Measurements from ENCODE around the gene PPP1CA.
A peak's percentile ranks its signal among the peaks of the same experiment; 100 is the strongest.

PPP1CA gene

DNA sequence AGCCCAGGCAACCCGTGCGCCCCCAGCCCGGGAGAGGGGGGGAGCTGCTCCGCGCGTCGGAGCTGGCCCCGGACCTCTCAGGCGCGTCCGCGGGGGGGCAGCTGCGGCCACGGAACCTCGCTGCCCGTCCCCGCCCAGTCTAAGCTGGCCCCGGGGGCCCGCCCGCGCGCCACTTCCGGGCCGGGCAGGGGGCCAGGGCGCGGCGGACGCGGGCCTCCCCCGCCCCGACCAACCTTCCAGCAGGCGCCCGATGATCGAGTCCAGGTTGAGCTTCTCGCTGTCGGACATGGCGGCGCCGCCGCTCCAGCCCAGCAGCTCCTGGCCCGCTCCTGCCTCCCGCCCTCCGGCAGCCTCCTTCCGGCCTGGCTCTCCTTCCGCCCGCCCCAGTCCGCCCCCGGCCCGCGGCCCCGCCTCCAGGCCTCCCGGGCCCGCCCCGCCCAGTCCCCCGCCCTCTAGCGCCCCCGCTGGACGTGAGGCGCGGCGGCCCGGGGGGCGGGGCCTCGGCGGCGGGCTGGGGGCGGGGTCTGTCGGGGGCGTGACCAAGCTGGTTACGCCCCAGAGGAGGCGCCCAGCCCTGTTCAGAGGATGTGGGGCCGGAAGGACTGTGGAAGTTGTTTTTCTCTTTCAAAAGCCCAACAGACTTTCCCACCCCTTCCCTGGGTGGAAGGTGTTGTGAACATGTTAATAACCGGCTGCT, at the start of gene PPP1CA:
TSS of gene PPP1CA (minus strand) at position 364 of the 697 bp plus-strand sequence. CDS start at position 288, 76 bp downstream.
- no peaks in the 10 kb centered on the region for H3K9me3 ChIP-seq (ENCODE audit: control insufficient read depth, low read length)
- no peaks in the 10 kb centered on the region for H3K79me2 ChIP-seq
- TF ChIP-seq, protein P1, sequence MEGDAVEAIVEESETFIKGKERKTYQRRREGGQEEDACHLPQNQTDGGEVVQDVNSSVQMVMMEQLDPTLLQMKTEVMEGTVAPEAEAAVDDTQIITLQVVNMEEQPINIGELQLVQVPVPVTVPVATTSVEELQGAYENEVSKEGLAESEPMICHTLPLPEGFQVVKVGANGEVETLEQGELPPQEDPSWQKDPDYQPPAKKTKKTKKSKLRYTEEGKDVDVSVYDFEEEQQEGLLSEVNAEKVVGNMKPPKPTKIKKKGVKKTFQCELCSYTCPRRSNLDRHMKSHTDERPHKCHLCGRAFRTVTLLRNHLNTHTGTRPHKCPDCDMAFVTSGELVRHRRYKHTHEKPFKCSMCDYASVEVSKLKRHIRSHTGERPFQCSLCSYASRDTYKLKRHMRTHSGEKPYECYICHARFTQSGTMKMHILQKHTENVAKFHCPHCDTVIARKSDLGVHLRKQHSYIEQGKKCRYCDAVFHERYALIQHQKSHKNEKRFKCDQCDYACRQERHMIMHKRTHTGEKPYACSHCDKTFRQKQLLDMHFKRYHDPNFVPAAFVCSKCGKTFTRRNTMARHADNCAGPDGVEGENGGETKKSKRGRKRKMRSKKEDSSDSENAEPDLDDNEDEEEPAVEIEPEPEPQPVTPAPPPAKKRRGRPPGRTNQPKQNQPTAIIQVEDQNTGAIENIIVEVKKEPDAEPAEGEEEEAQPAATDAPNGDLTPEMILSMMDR (IDR thresholded peaks at IDR 0.05) = peak; percentile 17
- no peaks in the 10 kb centered on the region for H3K4me1 ChIP-seq
- H3K9ac ChIP-seq = peak within 1 kb of the TSS; percentile 53
- peak within 1 kb of the TSS; percentile 61 for H3K27ac ChIP-seq
- H3K36me3 ChIP-seq (ENCODE audit: control insufficient read depth, insufficient read depth, low read length) = no peaks in the 10 kb centered on the region
- no peaks in the 10 kb centered on the region for H3K27me3 ChIP-seq (ENCODE audit: control insufficient read depth, insufficient read depth, low read length)
- peak within 1 kb of the TSS; percentile 73 for H2AFZ ChIP-seq
- peak within 1 kb of the TSS; percentile 71 for H3K4me3 ChIP-seq (ENCODE audit: low read depth, low read length)
- peak within 1 kb of the TSS; percentile 87 for H3K4me2 ChIP-seq (ENCODE audit: low read length)

DNA sequence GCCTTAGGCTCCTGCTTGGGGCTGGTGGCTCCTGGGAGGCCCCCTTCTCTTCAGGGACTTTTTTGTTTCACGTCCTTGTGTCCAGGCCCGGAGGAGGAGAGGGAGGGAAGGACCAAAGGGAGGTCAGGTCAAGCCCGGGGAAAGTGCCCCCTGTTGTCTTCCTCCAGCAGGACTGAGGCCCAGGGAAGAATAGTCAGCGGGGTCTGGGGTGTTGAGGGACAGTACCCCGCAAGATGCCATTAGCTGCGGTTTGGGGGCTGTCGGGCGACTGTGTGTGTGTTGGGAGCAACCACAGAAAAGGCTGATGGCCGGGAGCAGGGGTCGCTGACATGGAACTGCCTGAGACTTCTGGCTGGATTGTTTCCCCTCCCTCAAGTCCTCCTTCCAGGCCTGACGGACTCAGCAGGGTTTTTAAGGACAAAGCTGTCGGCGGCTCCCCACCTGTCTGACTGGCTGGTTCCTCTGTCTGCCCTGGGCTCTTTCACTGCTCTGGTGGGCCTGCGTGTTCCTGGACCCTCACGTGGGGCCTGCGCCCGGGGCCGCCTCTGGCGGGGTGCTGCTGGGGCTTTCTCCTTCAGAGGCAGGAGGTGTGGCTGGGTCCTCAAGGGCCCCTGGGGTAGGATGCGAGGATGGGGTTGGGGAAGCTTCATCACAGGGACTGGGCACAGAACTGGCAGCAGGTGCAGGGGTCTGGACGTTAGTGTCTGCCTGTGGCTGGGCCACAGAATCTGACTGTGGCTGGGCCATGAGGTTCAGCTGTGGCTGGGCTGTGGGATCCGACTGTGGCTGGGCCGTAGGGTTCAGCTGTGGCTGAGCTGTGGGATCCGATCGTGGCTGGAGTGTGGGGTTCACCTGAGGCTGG, 49.4 kb upstream of the PPP1CA start:
- no peaks in the 10 kb centered on the region for H3K27me3 ChIP-seq (ENCODE audit: control insufficient read depth, insufficient read depth, low read length)
- H2AFZ ChIP-seq = no peak overlapping the region
- H3K4me2 ChIP-seq (ENCODE audit: low read length) = no peak overlapping the region
- no peak overlapping the region for H3K9ac ChIP-seq
- H3K9me3 ChIP-seq (ENCODE audit: control insufficient read depth, low read length) = no peaks in the 10 kb centered on the region
- TF ChIP-seq, protein P1 (IDR thresholded peaks at IDR 0.05) = no peak
- no peak overlapping the region for H3K4me3 ChIP-seq (ENCODE audit: low read depth, low read length)
- no peaks in the 10 kb centered on the region for H3K36me3 ChIP-seq (ENCODE audit: control insufficient read depth, insufficient read depth, low read length)
- H3K79me2 ChIP-seq = no peaks in the 10 kb centered on the region
- H3K4me1 ChIP-seq = no peaks in the 10 kb centered on the region
- H3K27ac ChIP-seq = no peak overlapping the region

DNA sequence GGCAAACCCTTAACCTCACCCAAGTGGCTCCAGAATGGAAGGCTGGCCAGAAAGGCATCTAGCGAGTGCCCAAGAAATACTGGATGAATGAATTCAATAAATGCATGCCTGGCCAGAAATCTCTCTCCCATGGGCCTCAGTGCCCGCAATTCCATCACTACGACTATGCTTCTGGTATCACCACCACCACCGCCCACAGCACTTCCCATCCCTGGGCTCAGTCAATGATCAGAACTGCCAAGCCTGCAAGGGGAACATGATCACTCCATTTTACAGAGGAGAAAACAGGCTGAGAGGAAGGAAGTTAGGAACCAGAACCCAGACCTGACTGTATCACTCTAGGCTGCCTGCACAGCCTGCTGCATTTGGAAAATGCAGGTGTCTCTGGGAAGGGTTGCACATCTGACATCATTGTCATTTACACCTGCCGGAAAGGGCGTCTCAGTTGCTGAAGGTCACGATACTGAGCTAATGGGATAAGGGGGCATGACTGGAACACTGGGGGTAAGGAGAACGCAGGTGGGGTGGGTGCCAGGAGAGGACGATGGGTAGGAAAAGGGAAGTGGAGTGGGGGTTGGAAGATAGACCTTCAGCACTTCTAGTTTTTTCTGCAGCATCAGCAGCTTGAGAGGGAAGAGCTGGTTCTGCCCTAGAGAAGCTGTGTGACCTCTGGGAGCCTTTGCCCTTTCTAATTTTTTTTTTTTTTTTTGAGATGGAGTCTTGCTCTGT, 47.6 kb upstream of the PPP1CA start:
- H3K4me3 ChIP-seq (ENCODE audit: low read depth, low read length) = no peak overlapping the region
- TF ChIP-seq, protein P1 (IDR thresholded peaks at IDR 0.05) = no peak
- H3K36me3 ChIP-seq (ENCODE audit: control insufficient read depth, insufficient read depth, low read length) = no peaks in the 10 kb centered on the region
- H3K27me3 ChIP-seq (ENCODE audit: control insufficient read depth, insufficient read depth, low read length) = no peaks in the 10 kb centered on the region
- peak overlapping the region; percentile 9 for H2AFZ ChIP-seq
- no peak overlapping the region for H3K4me2 ChIP-seq (ENCODE audit: low read length)
- H3K4me1 ChIP-seq = no peaks in the 10 kb centered on the region
- no peaks in the 10 kb centered on the region for H3K79me2 ChIP-seq
- H3K9me3 ChIP-seq (ENCODE audit: control insufficient read depth, low read length) = no peaks in the 10 kb centered on the region
- no peak overlapping the region for H3K9ac ChIP-seq
- no peak overlapping the region for H3K27ac ChIP-seq

DNA sequence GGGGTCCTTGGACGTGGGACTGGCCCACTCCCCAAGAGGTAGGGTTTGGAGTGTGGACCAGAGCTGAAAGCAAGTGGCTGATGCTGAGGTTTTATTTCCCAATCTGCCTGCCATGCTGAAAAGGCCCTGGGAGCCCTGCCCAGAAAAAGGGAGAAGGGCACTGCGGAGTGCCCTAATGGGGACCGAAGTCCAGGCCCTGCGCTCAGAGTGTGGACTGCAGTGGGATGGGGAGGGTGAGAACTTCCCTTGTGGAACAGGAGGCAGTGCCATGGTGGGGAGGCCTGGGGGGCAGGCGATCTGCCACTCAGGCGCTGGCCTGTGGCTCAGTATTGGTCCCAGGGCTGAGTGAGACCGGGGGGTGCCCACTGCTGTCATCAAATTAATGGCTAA, 46.6 kb upstream of the PPP1CA start:
- H2AFZ ChIP-seq = no peak overlapping the region
- no peak overlapping the region for H3K27ac ChIP-seq
- H3K9ac ChIP-seq = no peak overlapping the region
- no peaks in the 10 kb centered on the region for H3K27me3 ChIP-seq (ENCODE audit: control insufficient read depth, insufficient read depth, low read length)
- H3K4me2 ChIP-seq (ENCODE audit: low read length) = no peak overlapping the region
- TF ChIP-seq, protein P1 (IDR thresholded peaks at IDR 0.05) = no peak
- no peaks in the 10 kb centered on the region for H3K36me3 ChIP-seq (ENCODE audit: control insufficient read depth, insufficient read depth, low read length)
- no peak overlapping the region for H3K4me3 ChIP-seq (ENCODE audit: low read depth, low read length)
- no peaks in the 10 kb centered on the region for H3K79me2 ChIP-seq
- H3K9me3 ChIP-seq (ENCODE audit: control insufficient read depth, low read length) = no peaks in the 10 kb centered on the region
- H3K4me1 ChIP-seq = no peaks in the 10 kb centered on the region

Measured in parathyroid adenoma (tissue), 2 donors.